ENCODE measurements around the gene ATRIP.

The ATRIP gene

DNA sequence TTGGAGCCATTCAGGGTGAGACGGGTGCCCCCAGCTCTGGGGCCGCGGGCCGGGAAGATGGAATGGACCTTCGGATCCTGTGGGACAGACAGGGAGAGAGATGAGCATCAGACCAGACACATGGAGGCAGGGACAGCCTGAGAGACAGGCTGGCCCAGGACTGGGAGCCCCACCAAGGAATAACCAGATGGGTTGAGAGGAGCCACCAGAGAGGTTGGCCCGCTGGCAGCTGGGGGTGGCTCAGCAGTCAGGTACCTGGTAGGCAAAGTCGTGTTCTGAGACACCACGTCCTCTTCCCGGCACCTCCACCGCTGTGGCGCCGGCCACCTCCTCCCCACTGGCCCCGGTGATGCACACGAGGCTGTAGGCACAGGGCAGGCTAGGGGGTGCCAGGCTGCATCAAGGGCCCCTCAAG, 30.4 kb upstream of the ATRIP start:
- no peak for TF ChIP-seq ZFX (IDR thresholded peaks at IDR 0.05; ENCODE audit: borderline replicate concordance)
- TF ChIP-seq, protein P1, sequence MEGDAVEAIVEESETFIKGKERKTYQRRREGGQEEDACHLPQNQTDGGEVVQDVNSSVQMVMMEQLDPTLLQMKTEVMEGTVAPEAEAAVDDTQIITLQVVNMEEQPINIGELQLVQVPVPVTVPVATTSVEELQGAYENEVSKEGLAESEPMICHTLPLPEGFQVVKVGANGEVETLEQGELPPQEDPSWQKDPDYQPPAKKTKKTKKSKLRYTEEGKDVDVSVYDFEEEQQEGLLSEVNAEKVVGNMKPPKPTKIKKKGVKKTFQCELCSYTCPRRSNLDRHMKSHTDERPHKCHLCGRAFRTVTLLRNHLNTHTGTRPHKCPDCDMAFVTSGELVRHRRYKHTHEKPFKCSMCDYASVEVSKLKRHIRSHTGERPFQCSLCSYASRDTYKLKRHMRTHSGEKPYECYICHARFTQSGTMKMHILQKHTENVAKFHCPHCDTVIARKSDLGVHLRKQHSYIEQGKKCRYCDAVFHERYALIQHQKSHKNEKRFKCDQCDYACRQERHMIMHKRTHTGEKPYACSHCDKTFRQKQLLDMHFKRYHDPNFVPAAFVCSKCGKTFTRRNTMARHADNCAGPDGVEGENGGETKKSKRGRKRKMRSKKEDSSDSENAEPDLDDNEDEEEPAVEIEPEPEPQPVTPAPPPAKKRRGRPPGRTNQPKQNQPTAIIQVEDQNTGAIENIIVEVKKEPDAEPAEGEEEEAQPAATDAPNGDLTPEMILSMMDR (IDR thresholded peaks at IDR 0.05) = no peak
- no peak overlapping the region for H3K27ac ChIP-seq

DNA sequence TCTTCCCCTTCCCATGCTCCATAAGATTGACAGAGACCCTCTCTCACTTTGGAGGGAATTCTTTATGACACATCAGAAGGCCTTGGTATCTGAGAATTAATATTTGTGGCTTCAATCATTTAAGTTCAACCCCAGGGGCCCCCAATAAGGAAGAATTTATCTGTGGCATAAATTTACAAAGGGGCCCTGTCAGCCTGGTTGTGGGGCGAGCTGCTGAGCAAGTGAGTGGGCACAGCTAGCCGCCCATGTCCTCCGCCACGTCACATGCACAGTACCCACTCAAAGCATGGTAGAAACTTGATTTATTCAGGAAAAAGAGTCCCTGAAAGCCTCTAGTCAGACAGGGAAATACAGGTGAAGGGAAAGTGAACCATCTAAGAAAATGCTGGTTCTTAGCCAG, 30.0 kb upstream of the ATRIP start:
- H3K27ac ChIP-seq = no peak overlapping the region
- TF ChIP-seq, protein P1 (IDR thresholded peaks at IDR 0.05) = no peak
- no peak for TF ChIP-seq ZFX (IDR thresholded peaks at IDR 0.05; ENCODE audit: borderline replicate concordance)

DNA sequence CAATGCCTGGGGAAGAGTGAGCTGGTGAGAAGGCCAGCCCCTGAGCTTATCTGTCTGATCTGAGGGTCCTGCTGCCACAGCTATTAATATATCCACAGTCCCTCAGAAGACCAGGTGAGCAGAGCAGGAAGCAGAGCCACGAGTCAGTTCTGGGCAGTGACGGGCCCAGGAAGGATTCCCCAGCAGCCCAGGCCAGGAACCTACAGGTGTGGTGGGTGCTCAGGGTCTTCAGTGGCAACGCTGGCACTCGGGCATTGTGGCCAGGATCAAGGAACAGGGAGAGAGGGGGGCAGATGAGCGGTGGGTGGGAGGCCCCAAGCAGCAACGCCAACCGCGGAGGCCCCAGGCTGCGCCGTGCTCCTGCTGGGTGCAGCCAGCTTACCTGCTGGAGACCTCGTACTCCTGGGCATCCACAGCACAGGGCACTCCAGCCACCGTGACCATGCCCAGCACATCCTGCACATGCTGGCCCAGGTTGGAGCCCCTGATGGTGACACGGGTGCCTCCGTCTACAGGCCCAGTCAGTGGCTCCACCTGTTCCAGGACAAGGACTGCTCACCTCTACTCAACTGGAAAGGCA, 28.9 kb upstream of the ATRIP start:
- H3K27ac ChIP-seq = no peak overlapping the region
- no peak for TF ChIP-seq ZFX (IDR thresholded peaks at IDR 0.05; ENCODE audit: borderline replicate concordance)
- TF ChIP-seq, protein P1 (IDR thresholded peaks at IDR 0.05) = no peak

DNA sequence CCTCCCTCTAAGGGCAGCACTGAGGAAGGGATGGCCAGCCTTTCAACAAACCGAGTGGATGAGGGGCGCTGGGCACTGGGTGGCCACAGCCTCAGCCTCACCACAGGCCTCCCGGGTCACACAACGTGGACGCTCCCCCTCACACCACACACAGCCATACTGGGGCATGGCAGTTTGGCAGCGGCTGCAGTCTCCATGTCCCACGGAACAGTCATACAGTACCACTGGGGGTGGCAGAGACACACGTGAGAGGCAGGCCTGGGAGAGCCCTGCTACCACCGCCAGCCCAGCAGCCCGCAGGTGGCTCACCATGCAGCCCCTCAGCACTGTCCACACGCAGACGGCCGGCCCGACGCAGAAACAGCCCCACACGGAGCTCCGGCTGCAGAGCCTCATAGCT, 28.4 kb upstream of the ATRIP start:
- TF ChIP-seq, protein P1 (IDR thresholded peaks at IDR 0.05) = no peak
- TF ChIP-seq ZFX (IDR thresholded peaks at IDR 0.05; ENCODE audit: borderline replicate concordance) = no peak

DNA sequence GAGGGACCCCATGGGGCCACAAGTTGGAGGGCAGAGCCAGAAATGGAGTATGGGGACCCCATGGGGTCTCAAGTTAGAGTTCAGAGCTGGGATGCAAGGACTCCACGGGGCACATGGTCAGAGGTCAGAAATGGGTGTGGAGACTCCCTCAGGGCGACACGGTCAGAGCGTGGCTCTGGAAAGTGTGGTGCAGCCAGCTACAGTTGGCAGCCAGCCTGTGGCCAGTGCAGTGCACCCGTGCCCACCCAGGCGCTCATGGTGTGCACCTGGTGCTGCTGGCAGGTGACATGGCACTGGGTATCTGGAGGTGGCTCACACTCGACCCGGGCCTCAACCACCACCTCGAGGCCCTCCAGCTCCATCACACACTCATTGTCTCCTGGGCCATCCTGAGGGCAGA, 27.9 kb upstream of the ATRIP start:
- no peak overlapping the region for H3K27ac ChIP-seq
- TF ChIP-seq ZFX (IDR thresholded peaks at IDR 0.05; ENCODE audit: borderline replicate concordance) = no peak
- TF ChIP-seq, protein P1 (IDR thresholded peaks at IDR 0.05) = no peak

More for the DNA sequence above, 28.4 kb upstream of the ATRIP start:
- H3K27ac ChIP-seq = no peak overlapping the region

DNA sequence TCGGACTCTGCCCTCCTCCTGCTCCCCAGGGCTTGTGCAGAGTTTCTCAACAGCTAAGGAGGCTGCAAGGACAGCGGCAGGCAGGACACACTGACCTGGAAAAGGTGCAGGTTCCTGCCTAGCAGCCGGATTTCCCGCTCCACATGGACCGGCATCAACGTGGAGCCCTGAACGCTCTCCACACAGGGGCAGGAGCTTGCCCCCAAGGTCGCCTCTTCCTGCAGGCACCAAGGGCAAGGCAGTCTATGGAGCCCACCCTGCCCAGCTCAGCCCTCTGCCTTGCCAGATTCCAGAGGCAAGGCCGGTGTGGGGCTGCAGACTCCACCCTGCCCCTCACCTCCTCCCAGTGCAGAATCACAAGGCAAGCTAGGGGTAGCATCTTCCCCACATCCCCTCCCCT, 27.4 kb upstream of the ATRIP start:
- no peak for TF ChIP-seq ZFX (IDR thresholded peaks at IDR 0.05; ENCODE audit: borderline replicate concordance)
- TF ChIP-seq, protein P1 (IDR thresholded peaks at IDR 0.05) = no peak
- no peak overlapping the region for H3K27ac ChIP-seq

DNA sequence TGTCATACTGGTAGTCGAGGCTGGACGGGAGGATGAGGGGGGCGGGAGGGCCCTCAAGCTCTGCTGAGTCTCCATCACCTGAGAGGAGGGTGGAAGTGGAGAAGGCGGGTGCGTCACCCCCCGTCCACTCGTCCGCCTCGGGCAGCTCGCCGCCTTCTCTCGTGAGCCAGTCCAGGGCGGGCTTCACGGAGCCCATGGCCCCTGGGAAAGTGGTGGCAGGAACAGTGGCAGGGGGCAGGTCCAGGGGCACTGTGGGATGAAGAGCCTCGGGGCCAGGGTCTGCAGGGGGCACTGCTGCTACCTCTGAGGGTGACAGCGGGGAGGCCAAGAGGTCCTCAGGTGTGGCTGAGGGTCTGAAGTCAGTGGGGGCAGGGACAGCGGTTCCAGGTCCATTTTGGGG, 26.9 kb upstream of the ATRIP start:
- TF ChIP-seq, protein P1 (IDR thresholded peaks at IDR 0.05) = no peak
- no peak for TF ChIP-seq ZFX (IDR thresholded peaks at IDR 0.05; ENCODE audit: borderline replicate concordance)
- no peak overlapping the region for H3K27ac ChIP-seq

All from 22Rv1 (cell line).